HG02884 (cell line): ENCODE measurements around the gene INCENP.

Source experiments
- ATAC-seq: cut with Tn5 transposase; IDR thresholded peaks from one replicate; pipeline ENCODE4 v1.9.1; 2021; ENCODE audit warnings: mild to moderate bottlenecking, moderate library complexity; ENCODE audit not compliant: unreplicated experiment

The INCENP gene

GRCh38 chr11:62124186-62125113 is 639 bp downstream of the INCENP start:
- no peak for ATAC-seq

DNA sequence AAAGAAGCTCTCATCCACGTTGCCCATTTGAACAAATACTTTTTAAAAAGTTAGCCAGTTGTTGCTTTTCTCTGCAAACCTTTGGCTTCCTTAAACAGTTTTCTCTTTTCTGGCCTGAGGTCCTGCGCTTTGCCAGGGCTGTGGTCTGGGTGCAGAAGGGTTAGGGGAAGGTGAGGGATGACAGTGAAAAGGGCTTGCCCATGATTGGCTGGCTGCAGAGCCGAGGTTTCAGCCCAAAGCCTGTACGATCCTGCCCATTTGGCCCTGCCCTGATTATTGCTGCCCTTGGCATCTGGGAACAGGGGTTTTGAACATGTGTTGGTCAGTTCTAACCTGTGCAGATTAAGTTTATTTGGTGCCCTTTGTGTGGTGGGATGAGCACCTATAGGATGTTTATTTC is 1.5 kb downstream of the INCENP start:
- ATAC-seq = no peak

- ATAC-seq = no peak
These were observed 2.1 kb downstream of the INCENP start for GRCh38 chr11:62125881-62126280.

DNA sequence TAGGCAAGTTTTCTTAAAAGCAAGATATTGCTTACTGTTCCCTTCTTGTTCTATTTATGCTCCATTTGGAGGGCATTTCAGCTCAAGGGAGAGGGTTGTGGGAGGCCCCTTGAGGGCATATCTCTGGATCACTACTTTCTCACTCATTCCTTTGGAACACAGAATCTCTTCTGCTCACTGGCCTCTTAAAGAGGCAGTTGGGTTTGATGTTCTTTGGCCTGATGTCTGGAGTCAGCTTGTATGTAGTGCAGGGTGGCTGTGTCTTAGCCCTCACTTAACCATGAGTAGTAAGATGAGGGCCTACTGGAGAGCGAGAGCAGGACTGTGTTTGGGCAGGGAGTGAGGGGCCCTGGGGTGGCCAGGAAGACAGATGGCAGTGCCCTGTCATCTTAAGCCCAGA is 3.6 kb downstream of the INCENP start:
- ATAC-seq = no peak

DNA sequence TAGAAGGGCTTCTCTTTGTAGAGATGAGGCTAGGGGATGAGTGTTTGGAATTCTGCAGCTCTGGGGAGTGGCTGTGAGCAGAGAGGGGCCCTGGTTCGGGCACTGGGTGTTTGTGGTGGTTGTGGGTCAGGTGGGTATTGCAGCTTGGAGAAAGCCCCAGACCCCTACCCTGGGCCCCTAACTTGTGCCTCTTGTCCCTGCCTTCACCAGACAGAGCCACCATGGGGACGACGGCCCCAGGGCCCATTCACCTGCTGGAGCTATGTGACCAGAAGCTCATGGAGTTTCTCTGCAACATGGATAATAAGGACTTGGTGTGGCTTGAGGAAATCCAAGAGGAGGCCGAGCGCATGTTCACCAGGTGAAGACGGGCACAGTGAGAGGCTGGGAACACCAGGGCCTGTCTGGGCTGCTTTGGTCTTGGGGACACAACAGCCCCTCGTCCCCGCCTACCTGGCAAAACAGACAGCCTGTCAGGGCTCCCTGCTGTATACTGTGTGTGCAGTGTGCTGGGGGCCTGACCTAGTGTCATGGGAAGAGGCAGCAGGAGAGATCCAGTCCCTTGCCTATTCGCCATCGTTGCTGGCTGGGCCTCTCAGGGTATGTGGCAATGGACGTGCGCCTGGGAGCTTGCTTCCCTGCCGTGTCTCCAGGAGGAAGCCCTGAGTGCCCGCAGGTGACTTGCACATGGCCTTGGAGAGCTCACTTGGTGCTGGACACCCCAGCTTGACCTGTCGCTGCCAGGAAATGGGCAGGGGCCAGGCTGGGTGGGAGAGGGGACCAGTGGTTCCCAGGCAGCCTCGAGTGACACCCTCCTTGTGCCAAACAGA is 4.3 kb downstream of the INCENP start:
- ATAC-seq = no peak

GRCh38 chr11:62128835-62129234 is 5.0 kb downstream of the INCENP start:
- ATAC-seq = no peak

DNA sequence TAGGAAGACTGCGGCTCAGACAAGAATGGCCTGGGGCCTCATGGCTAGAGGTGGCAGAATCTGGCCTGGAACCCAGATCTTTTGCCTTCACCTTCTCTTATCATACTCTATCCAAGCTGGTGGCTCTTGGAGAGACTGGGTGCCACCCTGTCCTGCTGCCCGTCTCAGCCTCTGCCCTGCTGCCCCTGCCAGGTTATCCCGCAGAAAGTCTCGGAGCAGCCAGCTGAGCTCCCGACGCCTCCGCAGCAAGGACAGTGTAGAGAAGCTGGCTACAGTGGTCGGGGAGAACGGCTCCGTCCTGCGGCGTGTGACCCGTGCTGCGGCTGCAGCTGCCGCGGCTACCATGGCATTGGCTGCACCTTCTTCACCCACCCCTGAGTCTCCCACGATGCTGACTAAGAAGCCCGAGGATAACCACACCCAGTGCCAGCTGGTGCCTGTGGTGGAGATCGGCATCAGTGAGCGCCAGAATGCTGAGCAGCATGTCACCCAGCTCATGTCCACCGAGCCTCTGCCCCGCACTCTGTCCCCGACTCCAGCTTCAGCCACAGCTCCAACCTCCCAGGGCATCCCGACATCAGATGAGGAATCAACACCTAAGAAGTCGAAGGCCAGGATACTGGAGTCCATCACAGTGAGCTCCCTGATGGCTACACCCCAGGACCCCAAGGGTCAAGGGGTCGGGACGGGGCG is 5.9 kb downstream of the INCENP start:
- ATAC-seq = no peak

GRCh38 chr11:62130283-62131169 is 6.7 kb downstream of the INCENP start:
- ATAC-seq = no peak

DNA sequence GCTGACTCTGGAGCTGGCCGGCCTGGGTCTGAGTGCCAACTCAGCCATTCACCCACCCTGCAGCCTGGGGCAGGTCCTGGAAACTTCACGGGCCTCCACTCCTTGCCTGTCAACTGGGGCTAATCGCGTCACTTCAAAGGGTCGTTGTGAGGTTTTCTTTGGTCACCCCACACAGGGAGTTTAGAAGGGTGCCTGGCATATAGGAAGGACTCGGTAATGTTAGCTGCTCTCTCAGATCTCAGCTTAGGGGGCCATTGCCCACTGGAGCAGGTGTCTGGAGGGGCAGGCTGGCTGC is 7.3 kb downstream of the INCENP start:
- ATAC-seq = no peak

DNA sequence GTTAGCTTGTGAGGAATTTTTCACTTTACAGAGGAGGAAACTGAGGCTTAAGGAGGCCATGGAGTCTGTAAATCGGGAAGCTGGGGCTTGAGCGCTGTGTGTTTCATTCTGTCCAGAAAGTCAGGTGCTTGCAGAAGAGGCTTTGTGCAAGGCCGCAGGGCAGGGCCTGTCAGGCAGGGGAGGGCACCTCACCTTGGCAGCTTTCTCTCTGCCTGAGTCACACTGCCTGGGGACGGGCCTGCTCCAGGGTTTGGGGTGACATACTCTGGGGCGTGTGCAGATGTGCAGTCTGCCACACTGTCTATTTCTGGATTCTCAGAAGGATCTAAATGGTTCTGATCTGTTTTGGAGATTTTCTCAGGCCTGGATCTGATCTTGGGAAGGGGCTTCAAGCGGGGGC is 8.4 kb downstream of the INCENP start:
- ATAC-seq = no peak

- ATAC-seq = no peak
These were observed 9.0 kb downstream of the INCENP start for GRCh38 chr11:62132689-62133293.

DNA sequence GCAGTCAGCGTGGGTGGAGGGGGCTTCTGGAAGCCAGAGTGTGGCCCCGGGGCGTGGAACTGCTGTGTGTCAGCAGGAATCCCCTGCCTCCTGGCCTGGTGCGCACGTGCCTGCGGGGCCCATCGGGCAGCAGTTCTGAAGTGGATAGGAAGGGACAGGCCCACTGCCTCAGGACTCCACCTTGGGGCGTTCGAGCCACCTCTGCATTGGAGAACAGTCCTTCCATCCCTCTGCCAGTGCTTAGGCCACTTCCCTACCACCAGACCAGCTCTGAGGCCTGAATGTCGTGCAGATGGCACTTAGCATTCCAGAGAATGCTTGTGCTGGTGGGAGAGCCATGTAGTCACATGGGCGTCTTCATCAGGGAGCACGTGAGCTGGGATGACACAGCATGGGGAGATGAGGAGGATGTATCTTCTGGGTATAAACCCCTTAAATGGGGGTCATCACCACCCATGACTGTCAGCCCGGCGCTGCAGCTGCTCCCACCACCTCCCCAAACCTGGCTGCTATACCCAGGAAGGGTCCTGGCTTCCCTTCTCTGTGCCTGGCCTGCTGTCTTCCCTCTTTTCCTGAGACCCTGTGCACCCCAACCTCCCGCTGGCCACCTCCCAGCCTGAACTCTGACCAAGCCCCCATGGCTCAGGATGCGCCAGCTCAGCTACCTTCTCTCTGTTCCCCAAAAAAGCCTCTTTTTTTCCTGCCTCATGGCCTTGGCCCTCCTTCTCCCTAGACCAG is 9.7 kb downstream of the INCENP start:
- ATAC-seq = no peak

- no peak for ATAC-seq
These were observed 13.6 kb downstream of the INCENP start for GRCh38 chr11:62137276-62137861.

GRCh38 chr11:62137881-62138629 is 14.2 kb downstream of the INCENP start:
- no peak for ATAC-seq

- ATAC-seq = no peak
These were observed 15.0 kb downstream of the INCENP start for GRCh38 chr11:62138630-62139425.

- ATAC-seq = no peak
These were observed 15.9 kb downstream of the INCENP start for GRCh38 chr11:62139526-62140303.
